Panc1 (cell line): Measurements from ENCODE around the gene LRSAM1.

Source experiments
- CTCF ChIP-seq: fragments of 450-650 bp; IDR thresholded peaks from 2 replicates; pipeline ENCODE4 v1.5.1; 2017; ENCODE audit warnings: mild to moderate bottlenecking
- SIN3A ChIP-seq: IDR thresholded peaks from 2 replicates; pipeline ENCODE4 v1.6.1; 2012; ENCODE audit warnings: low read depth, mild to moderate bottlenecking, low read length, moderate library complexity, borderline replicate concordance; ENCODE audit not compliant: insufficient read depth

GRCh38 chr9:127534931-127535330 is 83.6 kb downstream of the LRSAM1 start:
- TF ChIP-seq CTCF: no peak
- no peak for TF ChIP-seq SIN3A
